ENCODE results near the gene CPNE9. TPM values are rescaled to one million over a fixed set of nuclear protein-coding genes. Genes with fewer than 3 reads are reported as not detected.

The CPNE9 gene
- total and polyA plus RNA-seq, 2 of the 8 experiments (the other 6 are each of a cell fraction or from before 2014, with no cell fraction given) = 4.8 to 6.0 TPM

DNA sequence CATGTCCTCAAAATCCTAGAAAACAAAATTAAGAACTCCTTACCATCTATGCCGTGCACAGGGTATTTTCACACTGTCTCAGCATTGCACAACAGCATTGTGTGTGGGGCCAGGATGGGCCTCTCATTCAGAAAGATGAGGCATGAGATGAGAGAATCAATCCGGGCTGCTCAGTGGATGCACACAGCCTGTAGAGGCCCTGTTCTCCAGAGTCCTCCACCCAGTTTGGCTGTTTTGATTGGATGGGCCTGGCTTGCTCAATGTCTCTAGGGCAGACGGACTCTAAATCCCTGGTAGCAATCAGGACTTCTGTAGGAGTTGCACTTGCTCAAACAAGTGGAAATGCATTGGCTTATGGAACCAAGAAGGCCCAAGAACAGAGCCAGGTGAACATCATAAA, 20.2 kb upstream of the CPNE9 start (continued):
- no peak for TF ChIP-seq CREB1 (IDR thresholded peaks at IDR 0.05)
- TF ChIP-seq ZNF274 (IDR thresholded peaks at IDR 0.05; ENCODE audit: borderline replicate concordance, extremely low read depth, low read length) = no peak
- TF ChIP-seq SP4 (IDR thresholded peaks at IDR 0.05; ENCODE audit: low read length) = no peak
- no peak for TF ChIP-seq BCL11A (IDR thresholded peaks at IDR 0.05; ENCODE audit: low read depth in 2 of 2, low read length in 2 of 2)
- TF ChIP-seq, protein P1, sequence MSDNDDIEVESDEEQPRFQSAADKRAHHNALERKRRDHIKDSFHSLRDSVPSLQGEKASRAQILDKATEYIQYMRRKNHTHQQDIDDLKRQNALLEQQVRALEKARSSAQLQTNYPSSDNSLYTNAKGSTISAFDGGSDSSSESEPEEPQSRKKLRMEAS (IDR thresholded peaks at IDR 0.05) = no peak
